Fibroblast of mammary gland (primary cell): ENCODE measurements around the gene LETM1.

ENCODE experiments used
- DNase-seq: peaks from one replicate; pipeline ENCODE4 v3.0.0-alpha.2; 2010; ENCODE audit warnings: low read depth
- H3K4me3 ChIP-seq: 2 replicates; pipeline ENCODE4 v1.5.1; 2011; ENCODE audit warnings: low read depth, mild to moderate bottlenecking, low read length, moderate library complexity; ENCODE audit not compliant: control insufficient read depth
- CTCF ChIP-seq: conservative IDR thresholded peaks from 2 replicates; pipeline ENCODE4 v1.5.1; 2011; ENCODE audit warnings: low read depth, low read length, inconsistent platforms; ENCODE audit not compliant: control insufficient read depth, insufficient read depth

LETM1 gene

GRCh38 chr4:1809754-1810502 lies 46.0 kb downstream of the LETM1 start:
- peak; percentile 71 for TF ChIP-seq CTCF
- H3K4me3 ChIP-seq = no peak overlapping the region
- DNase-seq = peak; percentile 47

- TF ChIP-seq CTCF = no peak
- no peak for DNase-seq
These were observed 46.9 kb downstream of the LETM1 start for GRCh38 chr4:1808851-1809753.

GRCh38 chr4:1808396-1808795 lies 47.6 kb downstream of the LETM1 start:
- H3K4me3 ChIP-seq = no peak overlapping the region
- no peak for DNase-seq

More at GRCh38 chr4:1808851-1809753, 46.9 kb downstream of the LETM1 start:
- H3K4me3 ChIP-seq = no peak overlapping the region

GRCh38 chr4:1807332-1807777 lies 48.6 kb downstream of the LETM1 start:
- no peak for TF ChIP-seq CTCF
- H3K4me3 ChIP-seq = no peak overlapping the region
- DNase-seq = no peak

More at GRCh38 chr4:1808396-1808795, 47.6 kb downstream of the LETM1 start:
- TF ChIP-seq CTCF = no peak

GRCh38 chr4:1806596-1807331 lies 49.2 kb downstream of the LETM1 start:
- no peak for TF ChIP-seq CTCF
- no peak overlapping the region for H3K4me3 ChIP-seq
- no peak for DNase-seq

GRCh38 chr4:1806223-1806564 lies 49.8 kb downstream of the LETM1 start:
- no peak for TF ChIP-seq CTCF
- H3K4me3 ChIP-seq = no peak overlapping the region
- no peak for DNase-seq
